NCI-H2171 (cell line): ENCODE measurements around the gene DYNLL2.
A peak's percentile ranks its signal among the peaks of the same experiment; 100 is the strongest.
"Not testable (repeated sequence)": the region's sequence is repeated elsewhere in the genome, so short reads cannot be mapped to it uniquely, and the experiment has no call there.

ENCODE experiments used
- DNase-seq: peaks from one replicate; lab custom pipeline; 2025; lab: John Stamatoyannopoulos, UW

Gene DYNLL2

GRCh38 chr17:58072862-58073261, 10.4 kb upstream of the DYNLL2 start:
- DNase-seq = no peak

DNA sequence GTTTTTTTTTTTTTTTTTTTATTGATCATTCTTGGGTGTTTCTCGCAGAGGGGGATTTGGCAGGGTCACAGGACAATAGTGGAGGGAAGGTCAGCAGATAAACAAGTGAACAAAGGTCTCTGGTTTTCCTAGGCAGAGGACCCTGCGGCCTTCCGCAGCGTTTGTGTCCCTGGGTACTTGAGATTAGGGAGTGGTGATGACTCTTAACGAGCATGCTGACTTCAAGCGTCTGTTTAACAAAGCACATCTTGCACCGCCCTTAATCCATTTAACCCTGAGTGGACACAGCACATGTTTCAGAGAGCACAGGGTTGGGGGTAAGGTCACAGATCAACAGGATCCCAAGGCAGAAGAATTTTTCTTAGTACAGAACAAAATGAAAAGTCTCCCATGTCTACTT, 10.0 kb upstream of the DYNLL2 start:
- DNase-seq = not testable (repeated sequence)

DNA sequence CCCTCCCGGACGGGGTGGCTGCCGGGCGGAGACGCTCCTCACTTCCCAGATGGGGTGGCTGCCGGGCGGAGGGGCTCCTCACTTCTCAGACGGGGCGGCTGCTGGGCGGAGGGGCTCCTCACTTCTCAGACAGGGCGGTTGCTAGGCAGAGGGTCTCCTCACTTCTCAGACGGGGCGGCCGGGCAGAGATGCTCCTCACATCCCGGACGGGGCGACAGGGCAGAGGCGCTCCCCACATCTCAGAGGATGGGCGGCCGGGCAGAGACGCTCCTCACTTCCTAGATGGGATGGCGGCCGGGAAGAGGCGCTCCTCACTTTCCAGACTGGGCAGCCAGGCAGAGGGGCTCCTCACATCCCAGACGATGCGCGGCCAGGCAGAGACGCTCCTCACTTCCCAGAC, 8.8 kb upstream of the DYNLL2 start:
- DNase-seq = not testable (repeated sequence)

DNA sequence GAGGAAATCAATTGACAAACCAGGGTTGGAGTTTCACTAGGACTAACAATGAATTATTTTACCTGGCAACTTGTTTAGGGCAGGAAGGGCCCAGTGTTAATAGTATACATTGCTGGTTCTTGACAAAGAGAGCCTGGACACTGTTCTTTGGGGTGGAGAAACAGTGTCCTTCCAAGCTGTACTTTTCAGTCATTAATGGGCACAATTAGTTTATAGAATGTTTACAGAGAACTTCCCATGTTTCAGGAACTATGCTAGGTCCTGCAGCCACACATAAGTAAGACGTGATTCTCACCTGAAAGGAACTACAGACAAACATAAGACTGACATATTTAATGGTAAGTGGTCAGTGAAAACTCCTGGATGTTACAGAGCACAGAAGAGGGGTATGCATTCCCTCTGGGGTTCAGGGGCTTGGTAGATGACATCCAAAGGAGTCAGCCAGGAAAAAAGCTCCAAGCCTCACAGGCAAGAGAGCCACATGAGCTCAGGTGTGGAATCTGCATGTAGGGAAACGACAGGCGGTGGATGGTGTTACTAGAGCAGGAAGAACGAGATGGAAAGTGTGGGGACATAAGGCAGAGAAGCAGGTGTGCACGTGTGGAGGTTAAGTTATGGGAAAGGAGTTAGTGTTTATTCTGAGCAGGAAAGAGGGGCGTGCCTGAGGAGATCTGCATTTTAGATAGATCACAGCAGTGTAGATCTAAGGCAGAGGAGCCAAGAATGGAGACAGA, 3.8 kb upstream of the DYNLL2 start:
- DNase-seq = no peak

DNA sequence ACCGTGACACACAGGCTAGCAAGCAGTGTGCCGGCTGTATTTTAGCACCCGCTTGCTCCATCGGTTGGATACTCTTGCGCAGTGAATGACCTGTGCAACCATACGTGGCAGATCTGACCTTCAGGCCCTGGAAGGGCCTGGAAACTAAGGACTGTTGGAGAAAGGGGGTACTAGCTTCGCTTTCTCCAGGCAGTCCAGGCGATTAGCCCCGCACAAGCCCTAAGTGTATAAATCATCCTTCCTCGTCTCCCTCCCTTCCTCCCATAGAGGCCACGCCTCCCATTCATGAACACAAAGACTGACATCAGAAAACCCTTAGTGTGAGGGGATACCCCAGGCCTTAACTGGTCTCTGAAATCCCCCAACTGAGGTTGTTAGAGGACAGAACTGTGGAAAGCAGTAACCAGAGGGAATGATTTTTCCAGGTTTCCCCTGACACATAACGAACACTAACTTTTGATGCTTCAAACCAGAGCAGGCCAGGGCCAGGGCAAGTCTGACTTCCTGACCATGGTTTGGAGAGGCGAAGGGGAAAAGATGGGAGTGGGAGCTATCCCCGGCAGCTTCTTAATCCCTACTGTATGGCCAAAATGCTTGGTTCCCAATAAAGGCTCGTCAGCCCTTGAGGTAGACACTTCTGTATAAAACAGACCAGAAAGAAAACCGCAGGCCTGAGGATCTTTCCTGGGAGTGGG, 1.4 kb upstream of the DYNLL2 start:
- no peak for DNase-seq

DNA sequence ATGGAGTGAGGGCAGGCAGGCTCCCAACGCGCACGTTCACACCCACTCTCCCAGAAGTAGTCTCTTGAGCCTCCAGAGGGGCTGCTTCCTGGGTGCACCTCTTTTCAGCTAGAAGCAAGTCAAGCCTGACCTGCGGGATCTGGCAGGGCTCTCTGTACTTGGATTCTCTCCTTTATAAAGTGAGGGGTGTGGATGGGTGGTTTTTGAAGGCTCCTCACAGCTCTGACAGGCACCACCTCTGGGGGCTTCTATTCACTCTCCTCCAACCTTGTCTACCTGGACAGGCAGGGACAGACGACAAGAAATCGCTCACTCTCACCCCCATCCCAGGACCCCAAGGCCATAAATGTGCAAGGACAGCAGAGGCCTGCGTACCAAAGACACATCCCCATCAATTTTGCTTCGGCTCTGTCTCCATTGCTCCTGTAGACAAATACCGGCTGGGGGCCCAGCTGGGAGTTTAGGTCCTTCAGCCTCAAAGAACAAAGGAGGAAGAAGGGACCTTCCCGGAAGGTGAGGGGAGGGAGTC, 814 bp upstream of the DYNLL2 start:
- DNase-seq = no peak

GRCh38 chr17:58083491-58084316, 485 bp downstream of the DYNLL2 start:
- DNase-seq = peak; percentile 45

DNA sequence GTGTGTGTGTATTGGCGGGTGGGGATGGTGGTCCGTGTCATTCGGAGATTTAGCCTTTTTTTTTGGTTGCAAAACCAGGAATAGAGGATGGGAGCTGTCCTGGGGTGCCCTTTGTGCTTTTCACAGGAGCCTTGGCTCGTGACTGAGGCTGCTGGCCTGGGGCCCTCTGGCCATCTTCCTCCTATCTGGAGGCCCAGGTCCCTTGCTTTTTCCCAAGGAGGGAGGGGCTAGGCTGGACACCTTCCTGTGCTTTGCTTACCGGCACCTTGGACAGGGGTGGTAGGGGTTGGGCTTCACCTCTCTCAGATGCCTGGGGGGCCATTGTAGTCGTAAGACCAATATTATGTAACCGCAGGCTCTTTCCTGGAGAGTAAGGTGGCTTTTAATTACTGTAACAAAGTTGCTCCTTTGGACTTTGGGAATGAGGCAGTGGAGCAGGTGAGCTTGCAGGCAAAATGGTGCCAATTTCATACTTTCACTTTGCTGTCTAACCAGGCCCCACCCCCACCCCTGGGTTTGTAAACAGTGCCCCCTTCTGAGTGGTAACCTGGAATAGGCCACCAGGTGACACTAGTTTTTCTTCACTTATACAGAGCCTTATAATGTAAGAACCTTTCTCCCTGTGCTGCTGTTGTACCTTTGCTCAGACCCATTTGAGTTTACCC, 1.2 kb downstream of the DYNLL2 start:
- DNase-seq = peak; percentile 46

DNA sequence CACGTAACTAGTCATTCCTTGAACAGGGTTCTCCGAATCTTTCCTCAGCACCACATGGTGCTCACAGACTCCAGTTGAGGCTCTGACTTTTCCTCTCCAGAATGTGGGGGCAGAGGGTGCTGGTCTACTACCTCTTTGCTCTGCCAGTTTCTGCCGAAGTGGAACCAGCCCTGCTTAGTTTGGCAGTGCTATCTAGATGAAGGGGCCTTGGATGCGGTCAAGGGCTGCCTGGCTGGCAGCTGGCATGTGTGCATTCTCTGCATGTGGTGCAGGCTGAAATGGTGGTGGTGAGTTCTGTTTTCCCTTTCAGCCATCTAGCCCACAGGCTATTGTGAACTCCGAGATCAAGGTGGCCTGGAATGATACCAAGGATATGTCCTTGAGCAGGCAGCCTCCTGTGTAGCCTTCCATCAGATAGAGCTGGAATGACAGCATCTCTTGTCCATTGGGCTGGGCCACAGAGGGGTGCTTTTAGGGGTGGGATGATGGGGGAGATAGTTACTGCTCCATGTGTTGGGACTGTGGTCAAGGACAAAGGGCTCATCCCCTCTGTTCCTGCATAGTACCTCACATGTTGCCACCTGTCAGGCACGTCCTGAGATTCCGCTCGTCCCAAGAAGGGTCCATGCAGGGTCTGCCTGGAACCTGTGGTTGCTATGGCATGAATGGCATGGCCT, 2.0 kb downstream of the DYNLL2 start:
- no peak for DNase-seq

DNA sequence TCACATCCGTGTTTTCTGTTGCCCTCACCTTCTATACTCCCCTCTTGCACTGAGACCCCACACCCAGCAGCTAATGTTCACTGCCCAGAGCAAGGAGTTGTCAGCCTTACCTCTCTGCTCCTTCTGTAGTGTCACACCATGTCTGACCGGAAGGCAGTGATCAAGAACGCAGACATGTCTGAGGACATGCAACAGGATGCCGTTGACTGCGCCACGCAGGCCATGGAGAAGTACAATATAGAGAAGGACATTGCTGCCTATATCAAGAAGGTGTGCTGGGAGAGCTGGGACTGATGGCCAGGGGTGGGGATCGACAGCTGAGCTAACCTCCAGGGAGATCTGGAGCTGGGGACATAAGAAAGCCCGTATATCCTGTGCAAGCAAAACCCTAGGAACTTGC, 3.7 kb downstream of the DYNLL2 start:
- DNase-seq = no peak

- no peak for DNase-seq
These were observed 5.4 kb downstream of the DYNLL2 start for GRCh38 chr17:58088624-58089023.

DNA sequence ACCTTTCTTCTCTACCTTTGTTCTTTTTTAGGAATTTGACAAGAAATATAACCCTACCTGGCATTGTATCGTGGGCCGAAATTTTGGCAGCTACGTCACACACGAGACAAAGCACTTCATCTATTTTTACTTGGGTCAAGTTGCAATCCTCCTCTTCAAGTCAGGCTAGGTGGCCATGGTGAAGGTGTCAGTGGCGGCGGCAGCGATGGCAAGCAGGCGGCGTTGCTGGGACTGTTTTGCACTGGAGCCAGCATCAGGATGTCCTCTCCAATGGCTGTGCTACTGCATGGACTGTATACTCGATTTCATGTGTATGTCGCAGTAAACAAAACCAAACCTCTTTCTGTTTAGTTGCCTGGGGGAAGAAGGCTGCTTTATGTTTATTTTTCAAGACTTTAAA, 5.9 kb downstream of the DYNLL2 start:
- DNase-seq = no peak

- no peak for DNase-seq
These were observed 7.9 kb downstream of the DYNLL2 start for GRCh38 chr17:58091024-58091567.

DNA sequence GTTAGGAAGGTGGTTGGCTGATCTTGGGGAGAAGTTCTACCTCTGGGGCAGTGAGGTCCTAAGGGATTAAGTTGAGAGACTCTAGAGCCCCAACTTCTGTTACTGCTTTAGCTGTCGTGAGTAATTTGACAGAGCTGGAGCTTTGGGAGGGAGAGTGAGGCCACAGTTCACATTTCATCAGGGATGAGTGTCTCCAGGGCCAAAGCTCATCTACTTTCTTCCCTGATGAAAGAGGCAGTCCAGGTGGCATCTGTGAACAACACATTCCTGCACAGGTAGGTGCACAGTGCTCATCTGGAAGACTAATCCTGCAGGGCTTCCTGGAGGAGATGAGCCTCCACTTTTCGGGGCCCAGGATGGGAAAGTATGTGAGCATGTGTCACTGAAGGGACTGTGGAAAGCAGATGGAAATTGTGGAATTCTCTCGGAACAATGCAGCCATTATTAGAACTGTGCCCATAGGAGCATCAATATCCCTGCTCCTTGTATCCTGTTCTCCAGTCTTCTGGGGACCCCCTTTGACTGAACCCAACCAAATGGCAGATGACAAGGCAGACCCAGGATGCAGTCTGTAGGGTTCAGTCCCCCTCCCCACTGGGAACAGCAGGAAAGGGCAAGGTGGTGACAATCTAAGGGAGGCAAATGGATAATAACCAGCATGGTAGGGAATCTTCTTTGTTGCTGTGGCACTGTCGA, 9.0 kb downstream of the DYNLL2 start:
- no peak for DNase-seq

DNA sequence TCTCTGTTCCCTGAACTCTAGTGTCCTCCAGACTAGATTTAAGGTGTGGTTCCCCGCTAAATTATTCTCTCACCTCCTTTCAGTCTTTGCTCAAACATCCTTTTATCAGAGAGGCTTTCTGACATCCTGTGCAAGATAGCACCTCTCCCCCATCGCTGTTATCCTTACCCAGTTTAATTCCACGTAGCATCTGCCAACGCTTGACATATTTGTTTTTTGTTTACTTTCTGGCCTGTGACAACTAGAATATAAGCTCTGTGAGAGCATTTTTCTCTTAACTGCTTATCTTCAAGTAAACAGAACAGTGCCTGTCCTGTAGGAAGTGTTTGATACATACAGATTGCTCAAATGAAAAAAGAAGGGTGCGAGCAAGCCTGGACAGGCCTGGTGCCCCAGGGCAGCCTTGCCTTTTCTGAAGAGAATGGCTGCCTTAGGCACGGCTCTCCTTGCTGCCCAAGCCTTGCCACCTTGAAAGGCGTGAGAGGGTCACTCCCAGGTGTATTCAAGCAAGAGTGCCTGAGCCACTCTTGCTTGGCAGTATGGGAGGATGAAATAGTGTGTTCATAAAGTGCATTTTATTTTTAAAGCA, 9.7 kb downstream of the DYNLL2 start:
- DNase-seq = no peak

GRCh38 chr17:58094118-58094517, 10.9 kb downstream of the DYNLL2 start:
- DNase-seq = no peak

GRCh38 chr17:58096892-58097291, 13.7 kb downstream of the DYNLL2 start:
- no peak for DNase-seq

DNA sequence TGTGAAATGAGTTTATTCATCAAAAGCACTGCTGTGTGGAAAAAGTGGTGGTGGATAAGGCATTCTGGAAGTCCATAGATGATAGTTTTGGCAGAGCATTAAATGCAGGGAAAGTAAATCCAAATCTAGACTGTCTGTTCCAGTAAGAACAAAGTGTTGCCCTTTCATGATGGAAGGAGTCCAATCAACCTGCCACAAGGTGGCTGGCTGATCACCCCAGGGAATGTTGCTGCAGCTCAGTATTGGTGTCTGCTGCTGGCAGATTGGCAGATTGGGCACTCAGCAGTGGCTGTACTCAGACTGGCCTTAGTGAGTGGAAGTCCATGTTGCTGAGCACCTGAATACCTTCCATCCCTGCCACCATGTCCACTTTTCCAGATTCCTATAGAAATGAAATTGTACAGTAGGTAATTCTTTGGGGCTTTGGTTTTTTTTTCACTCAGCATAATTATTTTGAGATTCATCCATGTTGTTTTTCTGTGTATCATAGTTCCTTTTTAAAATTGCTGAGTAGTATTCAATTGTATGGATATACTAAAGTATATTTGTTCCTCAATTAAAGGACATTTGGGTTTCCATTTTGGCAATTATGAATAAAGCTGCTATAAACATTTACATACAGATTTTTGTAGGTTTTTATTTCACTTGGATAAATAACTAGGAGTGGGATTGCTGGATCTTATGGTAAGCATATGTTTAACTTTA, 14.3 kb downstream of the DYNLL2 start:
- no peak for DNase-seq

DNA sequence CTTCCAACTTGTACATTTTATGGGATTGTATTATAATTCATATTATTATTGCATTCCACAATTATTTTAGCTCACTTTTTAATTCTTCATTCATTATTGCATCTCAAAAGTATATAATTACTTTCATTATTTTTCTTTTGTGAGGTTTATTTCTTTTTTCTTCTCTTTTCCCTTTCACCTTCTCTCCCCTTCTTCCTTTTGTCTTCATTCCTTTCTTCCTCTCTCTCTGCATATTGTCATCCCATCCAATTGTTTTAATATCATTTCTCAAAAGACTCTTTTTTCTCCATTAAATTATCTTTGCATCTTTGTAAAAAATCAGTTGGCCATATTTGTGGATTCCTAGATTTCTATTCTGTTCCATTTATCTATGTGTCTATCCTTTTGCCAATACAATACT, 17.3 kb downstream of the DYNLL2 start:
- no peak for DNase-seq

GRCh38 chr17:58101898-58102297, 18.7 kb downstream of the DYNLL2 start:
- DNase-seq = not testable (repeated sequence)
